Measurements from ENCODE around the gene FXN.
"Not testable (repeated sequence)": the region's sequence is repeated elsewhere in the genome, so short reads cannot be mapped to it uniquely, and the experiment has no call there.

The FXN gene

DNA sequence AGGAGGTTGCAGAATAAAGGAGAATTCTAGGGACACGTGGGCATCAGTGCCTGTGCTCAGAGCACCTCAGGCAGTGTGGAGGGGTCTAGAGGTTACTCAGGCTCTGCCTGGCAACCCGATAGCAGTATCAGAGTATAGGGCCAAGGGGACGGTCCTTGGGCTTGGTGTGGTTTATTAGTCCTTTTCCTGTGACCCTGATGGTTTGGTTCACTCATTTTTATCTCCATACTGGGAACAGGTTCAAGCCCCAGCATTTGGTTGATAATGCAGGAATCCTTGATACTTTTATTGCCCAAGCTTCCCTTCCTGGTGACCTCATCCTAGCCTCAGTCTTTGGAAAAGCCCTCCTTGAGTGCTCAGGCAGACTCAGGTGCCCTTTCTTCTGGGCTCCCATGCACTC, 35.5 kb downstream of the FXN start:
- no peak for DNase-seq

DNA sequence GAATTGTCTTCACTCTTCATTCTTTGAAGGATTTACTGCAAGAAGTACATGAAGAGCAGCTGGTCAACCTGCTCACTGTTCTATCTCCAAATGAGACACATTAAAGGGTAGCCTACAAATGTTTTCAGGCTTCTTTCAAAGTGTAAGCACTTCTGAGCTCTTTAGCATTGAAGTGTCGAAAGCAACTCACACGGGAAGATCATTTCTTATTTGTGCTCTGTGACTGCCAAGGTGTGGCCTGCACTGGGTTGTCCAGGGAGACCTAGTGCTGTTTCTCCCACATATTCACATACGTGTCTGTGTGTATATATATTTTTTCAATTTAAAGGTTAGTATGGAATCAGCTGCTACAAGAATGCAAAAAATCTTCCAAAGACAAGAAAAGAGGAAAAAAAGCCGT, 37.6 kb downstream of the FXN start:
- no peak for DNase-seq

DNA sequence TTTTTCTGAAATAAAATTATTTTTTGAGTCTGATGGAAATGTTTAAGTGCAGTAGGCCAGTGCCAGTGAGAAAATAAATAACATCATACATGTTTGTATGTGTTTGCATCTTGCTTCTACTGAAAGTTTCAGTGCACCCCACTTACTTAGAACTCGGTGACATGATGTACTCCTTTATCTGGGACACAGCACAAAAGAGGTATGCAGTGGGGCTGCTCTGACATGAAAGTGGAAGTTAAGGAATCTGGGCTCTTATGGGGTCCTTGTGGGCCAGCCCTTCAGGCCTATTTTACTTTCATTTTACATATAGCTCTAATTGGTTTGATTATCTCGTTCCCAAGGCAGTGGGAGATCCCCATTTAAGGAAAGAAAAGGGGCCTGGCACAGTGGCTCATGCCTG, 39.2 kb downstream of the FXN start:
- DNase-seq = no peak

DNA sequence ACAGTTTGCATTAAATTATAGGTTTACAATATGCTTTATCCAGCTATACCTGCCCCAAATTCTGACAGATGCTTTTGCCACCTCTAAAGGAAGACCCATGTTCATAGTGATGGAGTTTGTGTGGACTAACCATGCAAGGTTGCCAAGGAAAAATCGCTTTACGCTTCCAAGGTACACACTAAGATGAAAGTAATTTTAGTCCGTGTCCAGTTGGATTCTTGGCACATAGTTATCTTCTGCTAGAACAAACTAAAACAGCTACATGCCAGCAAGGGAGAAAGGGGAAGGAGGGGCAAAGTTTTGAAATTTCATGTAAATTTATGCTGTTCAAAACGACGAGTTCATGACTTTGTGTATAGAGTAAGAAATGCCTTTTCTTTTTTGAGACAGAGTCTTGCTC, 41.0 kb downstream of the FXN start:
- no peak for DNase-seq

DNA sequence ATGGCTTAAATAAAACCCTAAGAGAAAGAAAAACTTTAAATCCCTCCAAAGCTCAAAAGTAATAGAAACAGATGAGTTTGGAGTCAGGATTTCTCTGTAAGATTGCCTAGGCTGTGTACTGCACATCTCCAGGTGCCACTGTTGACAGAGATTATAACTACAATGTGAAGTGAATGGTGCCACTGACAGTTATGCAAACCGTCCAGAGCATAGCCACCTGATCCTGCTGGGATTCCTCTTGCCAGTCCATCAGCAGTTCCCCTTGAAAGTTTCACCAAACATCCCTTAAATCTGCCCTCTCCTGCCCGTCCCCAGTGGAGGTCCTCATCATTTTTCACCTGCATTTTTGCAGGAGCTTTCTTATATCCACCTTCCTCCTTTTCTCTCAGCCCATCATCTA, 42.5 kb downstream of the FXN start:
- no peak for DNase-seq

DNA sequence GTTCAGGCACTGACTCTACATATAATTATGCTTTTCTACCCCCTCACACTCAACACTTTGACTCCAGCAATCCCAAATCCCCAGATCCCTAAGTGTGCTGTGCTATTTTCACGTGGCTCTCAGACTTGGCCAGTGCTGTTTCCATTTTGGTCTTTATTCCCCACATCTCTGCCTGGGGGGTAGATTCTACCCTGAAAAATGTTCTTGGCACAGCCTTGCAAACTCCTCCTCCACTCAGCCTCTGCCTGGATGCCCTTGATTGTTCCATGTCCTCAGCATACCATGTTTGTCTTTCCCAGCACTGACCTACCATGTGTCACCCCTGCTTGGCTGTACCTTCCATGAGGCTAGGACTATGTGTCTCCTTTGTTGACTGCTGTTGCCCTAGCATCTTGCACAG, 43.0 kb downstream of the FXN start:
- DNase-seq = no peak

DNA sequence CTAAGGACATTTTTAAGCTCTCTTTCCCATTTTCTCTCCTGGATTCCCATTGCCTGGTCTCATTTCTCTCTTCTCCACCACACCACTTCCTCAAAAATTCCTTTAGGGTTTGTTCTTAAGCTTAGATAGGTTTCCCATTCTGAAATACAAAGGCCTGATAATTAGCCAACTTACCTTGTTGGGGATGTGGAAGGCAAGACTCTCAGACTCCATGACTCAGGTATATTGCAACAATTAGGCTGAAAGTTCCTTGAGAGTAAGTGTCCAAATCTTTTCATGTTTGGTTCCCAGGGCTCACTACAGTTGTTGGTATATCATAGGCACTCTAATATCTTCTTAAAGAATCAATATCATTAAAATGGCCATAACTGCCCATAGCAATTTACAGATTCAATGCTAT, 43.6 kb downstream of the FXN start:
- no peak for DNase-seq

DNA sequence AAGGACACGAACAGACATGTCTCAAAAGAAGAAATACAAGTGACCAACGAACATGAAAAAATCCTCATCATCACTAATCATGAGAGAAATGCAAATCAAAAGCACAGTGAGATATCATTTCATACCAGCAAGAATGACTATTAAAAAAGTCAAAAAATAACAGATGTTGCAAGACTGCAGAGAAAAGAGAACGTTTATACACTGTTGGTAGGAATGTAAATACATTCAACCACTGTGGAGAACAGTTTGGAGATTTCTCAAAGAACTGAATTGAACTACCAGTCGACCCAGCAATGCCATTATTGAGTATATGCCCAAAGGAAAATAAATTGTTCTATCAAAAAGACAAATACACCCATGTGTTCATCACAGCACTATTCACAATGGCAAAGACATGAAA, 45.7 kb downstream of the FXN start:
- no peak for DNase-seq

DNA sequence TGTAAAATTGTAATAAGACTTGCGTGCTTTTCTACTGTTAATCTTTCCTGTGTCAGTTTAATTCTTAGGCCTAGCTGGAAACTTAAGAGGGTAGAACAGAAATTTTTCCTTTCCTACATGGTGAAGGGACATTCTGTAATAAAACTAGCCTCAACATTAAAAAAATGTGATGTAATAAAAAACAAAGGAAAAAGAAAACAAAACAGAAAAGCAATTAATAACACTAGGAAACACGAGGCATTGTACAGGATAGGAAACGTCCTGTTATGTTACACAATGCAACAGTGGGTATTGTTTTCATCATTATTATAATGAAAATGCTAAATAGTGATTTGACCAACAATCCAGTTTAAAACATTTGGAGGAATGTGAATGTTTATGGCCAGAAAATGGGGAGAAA, 47.8 kb downstream of the FXN start:
- no peak for DNase-seq

DNA sequence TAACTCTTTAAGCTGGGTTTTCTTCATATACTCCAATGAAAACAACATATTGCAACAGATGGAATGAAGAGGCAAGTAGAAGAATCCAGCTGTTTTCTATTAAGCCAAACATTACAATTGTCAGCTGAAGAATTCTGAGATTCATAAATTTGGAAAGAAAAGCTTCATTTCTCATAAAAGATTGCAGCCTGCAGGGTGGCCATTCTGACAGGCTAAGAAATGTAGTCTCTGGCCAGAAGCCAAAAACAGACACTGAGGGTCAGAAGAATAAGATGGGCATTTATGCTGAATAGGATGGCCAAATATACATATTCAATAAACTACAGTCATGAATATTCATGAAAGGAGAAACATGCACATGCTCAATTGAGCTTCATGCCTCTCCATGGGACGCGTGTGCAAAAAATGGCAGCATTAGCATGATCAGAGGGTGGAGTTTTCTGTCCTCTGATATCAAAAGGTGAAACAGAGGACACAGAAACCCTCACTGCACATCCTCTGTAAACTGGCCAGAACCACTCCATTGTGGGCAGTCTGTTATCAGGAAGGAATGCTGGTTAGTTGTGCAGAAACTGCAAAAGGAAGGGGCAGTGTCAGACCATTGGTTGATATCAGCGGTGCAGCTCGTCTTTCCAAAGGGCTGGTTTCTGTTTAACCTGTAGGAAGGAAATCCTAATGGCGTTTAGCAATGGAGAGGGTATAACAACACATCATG, 50.2 kb downstream of the FXN start:
- no peak for DNase-seq

DNA sequence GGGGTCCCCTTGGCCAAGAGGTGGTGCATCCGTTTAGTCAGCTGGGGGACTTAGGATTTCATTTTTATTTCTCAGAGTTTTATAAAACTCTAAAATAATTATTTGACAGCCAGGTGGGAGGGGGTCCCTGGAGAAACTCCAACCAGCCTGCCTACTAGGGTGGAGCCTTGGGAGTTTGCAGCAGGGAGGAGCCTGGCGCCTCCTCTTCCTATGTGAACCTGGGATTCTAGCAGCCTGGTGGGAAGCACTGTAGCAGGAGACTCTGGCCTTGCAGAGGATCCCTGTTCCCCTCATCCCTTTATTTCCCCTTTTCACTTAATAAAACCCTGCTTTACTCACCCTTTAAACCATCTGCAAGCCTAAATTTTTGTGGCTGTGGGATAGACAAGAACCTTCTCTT, 50.8 kb downstream of the FXN start:
- no peak for DNase-seq

DNA sequence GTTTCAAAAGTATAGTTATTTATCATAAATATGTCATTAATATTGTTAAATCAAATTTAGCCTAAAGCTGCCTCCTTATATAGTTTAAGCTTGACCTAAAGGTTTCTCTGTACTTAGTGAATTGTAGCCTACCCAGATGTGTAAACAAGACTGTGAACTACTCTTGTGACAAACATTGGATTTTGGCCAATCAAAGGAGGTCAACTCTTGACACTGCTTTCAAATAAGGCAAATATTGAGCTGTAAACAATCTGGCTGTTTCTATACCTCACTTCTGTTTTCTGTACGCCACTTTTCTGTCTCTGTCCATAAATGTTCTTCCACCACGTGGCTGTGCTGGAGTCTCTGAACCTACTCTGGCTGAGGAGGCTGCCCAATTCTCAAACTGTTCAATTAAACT, 51.2 kb downstream of the FXN start:
- DNase-seq = no peak

DNA sequence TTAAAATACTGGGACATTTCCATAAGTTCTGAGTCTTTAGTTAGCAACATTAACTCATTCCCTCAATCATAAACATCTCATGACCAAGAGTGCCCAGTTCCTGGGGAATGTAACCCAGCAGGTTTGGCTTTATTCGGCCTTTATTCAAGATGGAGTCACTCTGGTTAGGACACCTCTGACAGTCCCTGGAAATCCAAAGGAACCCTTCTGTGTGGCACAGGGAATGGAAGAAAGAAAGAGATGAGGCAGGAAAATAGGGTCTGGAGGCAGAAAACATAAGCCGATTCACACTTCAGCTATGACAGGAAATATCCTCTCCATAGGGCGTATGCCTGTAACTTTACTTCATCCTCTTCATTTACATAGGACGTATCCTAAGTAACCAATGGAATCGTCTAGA, 53.5 kb downstream of the FXN start:
- no peak for DNase-seq

DNA sequence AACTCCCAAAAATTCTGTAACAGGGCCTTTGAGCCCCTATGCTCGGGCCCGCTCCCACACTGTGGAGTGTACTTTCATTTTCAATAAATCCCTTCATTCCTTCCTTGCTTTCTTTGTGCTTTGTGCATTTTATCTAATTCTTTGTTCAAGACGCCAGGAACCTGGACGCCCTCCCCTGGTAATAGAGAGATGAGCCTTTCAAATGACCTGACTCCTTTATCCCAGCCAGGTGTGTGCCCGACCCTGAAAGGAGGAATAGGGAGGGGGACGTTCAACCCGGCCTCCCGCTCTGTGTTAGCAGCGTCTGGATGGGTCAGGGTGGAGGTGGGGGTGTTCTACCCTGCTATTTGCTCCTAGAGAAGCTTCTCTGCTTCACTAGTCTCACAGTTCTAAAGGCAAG, 53.9 kb downstream of the FXN start:
- DNase-seq = no peak

DNA sequence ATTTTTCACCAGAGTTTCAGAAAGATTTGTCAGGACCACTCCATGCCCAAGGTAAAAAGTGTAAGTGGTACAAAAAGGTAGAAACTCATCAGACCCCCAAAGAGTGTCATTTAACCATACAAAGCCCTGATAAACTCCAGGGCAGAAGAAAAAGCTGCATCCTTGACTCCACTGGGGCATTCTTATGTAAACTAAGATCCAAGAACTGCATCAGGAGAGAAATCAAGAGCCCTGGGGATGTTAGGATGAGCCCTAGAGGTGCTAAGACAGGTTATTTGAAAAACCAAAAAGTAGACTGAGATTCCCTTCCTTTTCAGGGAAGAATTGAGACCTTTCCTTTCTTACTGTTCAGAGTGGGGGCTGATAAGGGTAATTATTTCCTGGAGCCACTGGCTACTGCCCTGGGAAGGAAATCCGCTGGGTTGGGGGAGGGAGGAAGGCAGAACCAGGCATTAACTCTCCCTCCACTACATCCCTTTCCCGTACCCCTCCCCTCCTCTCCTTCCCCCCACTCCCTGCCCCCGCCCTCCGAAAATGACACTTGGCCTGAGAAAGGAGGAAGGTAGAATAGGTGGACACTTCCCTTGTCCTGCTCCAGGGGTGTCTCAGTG, 54.7 kb downstream of the FXN start:
- DNase-seq = no peak

DNA sequence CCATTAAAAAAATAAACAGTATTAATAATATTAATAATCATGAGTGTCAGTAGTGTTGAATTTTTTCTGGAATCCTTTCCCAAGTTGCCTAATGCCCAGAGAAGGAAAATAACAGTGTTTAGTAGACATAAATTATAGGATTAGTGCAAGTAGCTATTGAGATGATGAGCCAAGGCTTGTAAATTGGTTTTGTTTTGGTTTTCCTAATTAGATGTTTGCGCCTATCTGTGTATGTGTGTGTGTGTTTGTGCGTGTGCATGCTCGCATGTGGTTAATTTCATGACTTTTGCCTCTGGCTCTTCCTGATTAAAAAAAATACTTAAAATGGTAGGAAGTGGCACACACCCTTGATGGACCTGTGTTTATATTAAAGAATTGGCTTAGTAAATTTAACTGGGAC, 55.4 kb downstream of the FXN start:
- DNase-seq = no peak

DNA sequence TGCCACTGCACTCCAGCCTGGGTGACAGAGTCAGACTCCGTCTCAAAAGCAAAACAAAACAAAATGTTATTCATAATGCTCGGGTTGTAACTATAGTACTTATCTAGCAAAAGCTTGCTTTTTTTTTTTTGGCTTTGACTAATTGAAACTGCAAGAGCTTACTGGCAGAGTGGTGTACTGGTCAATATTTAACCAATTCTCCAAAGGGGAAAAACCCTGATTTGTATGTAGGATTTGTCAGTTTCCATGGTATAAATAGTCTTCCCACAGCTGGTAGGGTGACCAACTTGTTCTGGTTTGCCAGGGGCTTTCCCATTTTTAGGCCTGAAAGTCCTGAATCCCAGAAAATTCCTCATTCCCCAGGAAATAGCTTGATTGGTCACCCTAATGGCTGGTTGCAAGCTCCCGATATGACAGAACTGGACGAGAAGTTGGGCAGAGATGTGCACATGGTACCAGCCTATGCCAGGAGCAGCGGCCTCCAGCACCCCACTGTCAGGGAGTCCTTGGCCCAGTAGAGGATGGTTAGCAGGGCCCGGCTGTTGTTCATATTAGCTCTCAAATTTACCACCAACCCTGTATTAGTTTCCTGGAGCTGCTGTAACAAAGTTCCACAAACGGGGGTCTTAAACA, 58.0 kb downstream of the FXN start:
- no peak for DNase-seq

DNA sequence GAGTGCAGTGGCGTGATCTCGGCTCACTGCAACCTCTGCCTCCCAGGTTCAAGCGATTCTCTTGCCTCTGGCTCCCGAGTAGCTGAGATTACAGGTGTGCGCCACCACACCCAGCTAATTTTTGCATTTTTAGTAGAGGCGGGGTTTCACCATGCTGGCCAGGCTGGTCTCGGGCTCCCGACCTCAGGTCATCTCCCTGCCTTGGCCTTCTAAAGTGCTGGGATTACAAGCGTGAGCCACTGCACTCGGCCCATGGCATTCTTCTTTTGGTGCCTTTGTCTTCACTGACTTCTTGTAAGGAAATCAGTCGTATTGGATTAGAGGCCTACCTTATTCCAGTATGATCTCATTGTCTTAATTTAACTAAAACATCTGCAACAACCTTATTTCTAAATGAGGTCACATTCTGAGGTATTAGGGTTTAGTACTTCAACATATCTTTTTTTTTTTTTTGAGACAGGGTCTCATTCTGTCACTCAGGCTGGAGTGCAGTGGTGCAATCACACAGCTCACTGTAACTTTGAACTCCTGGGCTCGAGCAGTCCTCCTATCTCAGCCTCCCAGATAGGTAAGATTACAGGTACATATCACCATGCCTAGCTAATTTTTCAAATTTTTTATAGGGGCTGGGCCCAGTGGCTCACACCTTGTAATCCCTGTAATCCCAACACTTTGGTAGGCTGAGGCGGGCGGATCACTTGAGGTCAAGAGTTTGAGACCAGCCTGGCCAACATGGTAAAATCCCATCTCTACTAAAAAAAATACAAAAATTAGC, 59.0 kb downstream of the FXN start:
- not testable (repeated sequence) for DNase-seq

DNA sequence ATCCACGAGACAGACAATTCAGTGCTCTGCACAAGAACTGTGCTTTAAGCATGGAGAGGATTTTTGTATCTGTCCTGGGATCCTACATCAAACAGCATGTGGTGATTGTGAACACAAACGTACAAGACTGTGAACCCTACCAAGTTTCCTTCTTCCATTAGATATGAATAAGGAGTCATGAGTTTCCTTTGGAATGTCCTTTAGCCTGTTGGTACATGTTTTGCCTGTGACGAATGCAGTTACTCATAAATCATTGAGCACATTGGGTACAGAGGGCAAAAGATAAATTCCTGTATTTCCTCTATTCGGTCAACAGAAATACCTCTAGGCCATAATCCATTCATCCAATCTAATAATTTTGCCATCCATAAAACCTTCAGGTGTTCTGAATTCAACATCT, 61.5 kb downstream of the FXN start:
- no peak for DNase-seq

DNA sequence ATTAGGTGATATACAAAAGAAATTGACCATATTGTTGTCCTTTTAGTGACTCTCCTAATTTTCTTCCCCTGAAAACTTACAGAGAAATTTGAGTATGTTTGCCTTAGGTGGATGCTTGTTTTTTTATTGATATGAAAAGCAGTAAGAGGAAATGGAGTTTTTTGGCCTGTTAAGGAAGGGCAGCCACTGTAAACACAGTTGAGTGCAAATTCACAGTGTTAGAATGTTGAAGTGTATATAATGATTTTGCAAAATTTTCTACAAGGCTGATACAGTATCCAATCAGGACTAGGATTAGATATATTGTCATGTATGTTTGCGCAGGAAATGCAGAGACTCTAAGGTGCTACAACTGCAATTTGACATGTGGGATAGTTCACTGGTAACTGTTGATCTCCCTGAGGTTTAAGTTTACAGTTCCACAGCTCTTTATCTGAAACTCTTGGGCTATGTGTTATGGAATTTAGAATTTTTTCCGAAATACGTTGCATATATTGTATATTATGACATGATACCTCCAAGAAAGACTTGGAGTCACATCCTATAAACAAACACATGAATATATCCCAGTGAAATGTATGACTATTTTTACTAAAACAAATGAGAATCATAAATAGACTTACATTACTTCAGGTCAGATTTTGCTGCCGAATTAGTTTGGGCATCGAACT, 62.5 kb downstream of the FXN start:
- DNase-seq = no peak

DNA sequence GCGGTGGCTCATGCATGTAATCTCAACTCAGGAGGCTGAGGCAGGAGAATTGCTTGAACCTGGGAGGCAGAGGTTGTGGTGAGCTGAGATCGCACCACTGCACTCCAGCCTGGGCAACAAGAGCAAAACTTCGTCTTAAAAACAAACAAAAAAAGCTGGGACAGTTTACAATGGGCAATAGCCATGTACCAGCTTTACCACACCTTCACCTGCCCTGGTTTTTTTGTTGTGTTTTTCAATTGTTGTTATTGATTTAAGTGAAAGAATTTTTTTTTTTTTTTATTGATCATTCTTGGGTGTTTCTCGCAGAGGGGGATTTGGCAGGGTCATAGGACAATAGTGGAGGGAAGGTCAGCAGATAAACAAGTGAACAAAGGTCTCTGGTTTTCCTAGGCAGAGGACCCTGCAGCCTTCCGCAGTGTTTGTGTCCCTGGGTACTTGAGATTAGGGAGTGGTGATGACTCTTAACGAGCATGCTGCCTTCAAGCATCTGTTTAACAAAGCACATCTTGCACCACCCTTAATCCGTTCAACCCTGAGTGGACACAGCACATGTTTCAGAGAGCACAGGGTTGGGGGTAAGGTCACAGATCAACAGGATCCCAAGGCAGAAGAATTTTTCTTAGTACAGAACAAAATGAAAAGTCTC, 67.9 kb downstream of the FXN start:
- not testable (repeated sequence) for DNase-seq

DNA sequence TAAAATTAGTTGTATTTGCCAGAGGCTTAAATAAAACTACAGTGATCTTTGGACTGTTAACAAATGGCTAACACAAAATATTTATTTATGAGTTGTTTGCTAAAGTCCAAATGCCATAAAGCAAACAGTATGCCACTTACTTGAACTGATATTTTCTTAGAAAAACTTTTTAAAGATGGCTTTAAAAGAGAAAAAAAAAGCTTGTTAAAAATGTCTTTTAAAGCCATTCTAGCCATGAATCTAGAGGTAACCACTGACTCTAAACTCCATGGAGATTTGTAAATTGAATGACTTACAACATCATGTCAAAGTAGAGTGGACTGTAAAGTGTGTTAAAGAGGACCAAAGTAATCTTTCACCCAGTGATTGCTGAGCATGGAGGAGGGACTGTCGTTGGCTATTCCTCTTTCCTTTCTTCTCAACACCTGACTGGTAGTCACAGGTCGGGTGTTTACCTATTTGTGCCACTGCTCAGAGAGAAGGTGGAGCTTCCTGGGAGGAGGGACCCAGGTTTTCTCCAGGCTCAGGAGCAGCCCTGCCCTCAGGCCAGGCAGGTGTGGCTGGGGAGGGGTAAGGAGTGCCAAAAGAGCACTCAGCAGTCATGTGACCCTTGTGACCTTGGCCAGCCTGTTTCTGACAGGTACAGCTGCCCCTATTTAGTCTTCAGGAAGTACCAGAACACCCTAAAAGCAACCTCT, 69.4 kb downstream of the FXN start:
- DNase-seq = no peak

Measured in cortex of kidney (tissue), 1 donor.